ENCODE results near the gene NLGN1. TPM values are rescaled to one million over a fixed set of nuclear protein-coding genes. Genes with fewer than 3 reads are reported as not detected.

Gene NLGN1
- total RNA-seq, 1 experiment from 2014 or later: 5.2 TPM

GRCh38 chr3:174333640-174334039, 936.1 kb downstream of the NLGN1 start:
- Histone ChIP-seq H3T11ph (ENCODE audit: low read length) (no peak overlapping the region), H4K91ac (ENCODE audit: insufficient read length, low read depth, low read length) (no peak overlapping the region), H3K14ac (ENCODE audit: insufficient read depth, low read length) (no peak overlapping the region), H2BK15ac (ENCODE audit: low read depth, low read length) (no peak overlapping the region), H3K4me2 (ENCODE audit: insufficient read depth, insufficient read length, low read length) (no peak overlapping the region), H4K20me1 (ENCODE audit: control insufficient read depth, insufficient read depth, insufficient read length) (no peaks in the 10 kb centered on the region), H2BK5ac (ENCODE audit: insufficient read length, low read length) (no peak overlapping the region), H4K5ac (ENCODE audit: insufficient read length, low read depth, low read length) (no peak overlapping the region), H2BK120ac (ENCODE audit: low read depth, low read length, poor library complexity, severe bottlenecking) (no peak overlapping the region), H3K9ac (ENCODE audit: extremely low read depth, insufficient read length, low read length) (no peak overlapping the region), H2BK20ac (ENCODE audit: low read depth, low read length, poor library complexity, severe bottlenecking) (no peak overlapping the region), H3K23ac (ENCODE audit: insufficient read length, low read depth, low read length) (no peak overlapping the region), H3K18ac (ENCODE audit: insufficient read length, low read depth, low read length) (no peak overlapping the region), H2BK12ac (ENCODE audit: insufficient read length, low read depth, low read length) (no peak overlapping the region), H3K79me1 (ENCODE audit: insufficient read depth, low read depth, low read length, poor library complexity, severe bottlenecking) (no peaks in the 10 kb centered on the region), H2AFZ (ENCODE audit: low read length) (no peak overlapping the region), H3K9me3 (ENCODE audit: control insufficient read depth, low read depth, low read length) (no peaks in the 10 kb centered on the region), H3K79me2 (ENCODE audit: insufficient read depth, low read length) (no peaks in the 10 kb centered on the region), H3K27me3 (ENCODE audit: insufficient read depth, low read length) (no peaks in the 10 kb centered on the region), H3K4me1 (ENCODE audit: insufficient read depth, low read length) (no peaks in the 10 kb centered on the region; the same call in 1 of the 2 replicates), H3K27ac (ENCODE audit: insufficient read length, low read depth, low read length) (no peak overlapping the region), H2AK5ac (ENCODE audit: insufficient read length, low read length) (no peak overlapping the region), H3K4ac (ENCODE audit: low read depth, low read length) (no peak overlapping the region), H3K23me2 (ENCODE audit: insufficient read length, low read depth, low read length, poor library complexity, severe bottlenecking) (no peaks in the 10 kb centered on the region), H3K56ac (ENCODE audit: insufficient read length, low read depth, low read length) (no peak overlapping the region), H4K8ac (replicated peaks; ENCODE audit: insufficient read length, low read depth, low read length) (no peak overlapping the region)
- peaks cover 13 to 20% of the 10 kb centered on the region in 2 experiments for H3K4me1 Mint-ChIP-seq
- DNase-seq: no peak
- no CpG with 5 or more reads among the region's 2 CpGs for WGBS (ENCODE audit: extremely low coverage, insufficient read length, low lambda C conversion rate)
- peaks cover 2% of the 10 kb centered on the region; the same call in 1 of the 2 replicates for H3K27me3 Mint-ChIP-seq (ENCODE audit: low read depth)
- no peaks in the 10 kb centered on the region; a peak in 1 of 5 replicates for H3K9me3 Mint-ChIP-seq
- H3K36me3 Mint-ChIP-seq (ENCODE audit: insufficient read depth in 1 of 3, low read depth in 3 of 3): no peaks in the 10 kb centered on the region
- TF ChIP-seq, protein P1, sequence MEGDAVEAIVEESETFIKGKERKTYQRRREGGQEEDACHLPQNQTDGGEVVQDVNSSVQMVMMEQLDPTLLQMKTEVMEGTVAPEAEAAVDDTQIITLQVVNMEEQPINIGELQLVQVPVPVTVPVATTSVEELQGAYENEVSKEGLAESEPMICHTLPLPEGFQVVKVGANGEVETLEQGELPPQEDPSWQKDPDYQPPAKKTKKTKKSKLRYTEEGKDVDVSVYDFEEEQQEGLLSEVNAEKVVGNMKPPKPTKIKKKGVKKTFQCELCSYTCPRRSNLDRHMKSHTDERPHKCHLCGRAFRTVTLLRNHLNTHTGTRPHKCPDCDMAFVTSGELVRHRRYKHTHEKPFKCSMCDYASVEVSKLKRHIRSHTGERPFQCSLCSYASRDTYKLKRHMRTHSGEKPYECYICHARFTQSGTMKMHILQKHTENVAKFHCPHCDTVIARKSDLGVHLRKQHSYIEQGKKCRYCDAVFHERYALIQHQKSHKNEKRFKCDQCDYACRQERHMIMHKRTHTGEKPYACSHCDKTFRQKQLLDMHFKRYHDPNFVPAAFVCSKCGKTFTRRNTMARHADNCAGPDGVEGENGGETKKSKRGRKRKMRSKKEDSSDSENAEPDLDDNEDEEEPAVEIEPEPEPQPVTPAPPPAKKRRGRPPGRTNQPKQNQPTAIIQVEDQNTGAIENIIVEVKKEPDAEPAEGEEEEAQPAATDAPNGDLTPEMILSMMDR (conservative IDR thresholded peaks at IDR 0.05): no peak
- no peak overlapping the region for H3K4me3 Mint-ChIP-seq
- H3K27ac Mint-ChIP-seq: no peak overlapping the region

All from H9 (cell line).